Psoas muscle (tissue), 8 donors: ENCODE data around the gene SH2D1B. TPM values are rescaled to one million over a fixed set of nuclear protein-coding genes. Genes with fewer than 3 reads are reported as not detected.

Source experiments
- ATAC-seq, 4 donors: fragments of 200-7000 bp; cut with Tn5 transposase; one replicate each; pipeline ENCODE4 v1.9.1; 2020; ENCODE audit warnings: moderate library complexity in 3 of 4, mild to moderate bottlenecking in 2 of 4
- DNase-seq, 2 donors: peaks; one replicate each; pipeline ENCODE4 v3.0.0-alpha.2; 2020
- H3K27ac ChIP-seq: fragments of 200-600 bp; one replicate; pipeline ENCODE4 v1.8.0; 2022
- H3K27me3 ChIP-seq, 3 donors: fragments of 200-600 bp in 1 of 3; one replicate each; pipeline versions ENCODE4 v1.6.1 to v1.8.0; 2013 to 2022; ENCODE audit warnings: low read length in 2 of 3, mild to moderate bottlenecking in 2 of 3, moderate library complexity in 1 of 3; ENCODE audit not compliant: insufficient read depth in 3 of 3
- H3K36me3 ChIP-seq, 2 donors: fragments of 200-600 bp in 1 of 2; one replicate each; pipeline versions ENCODE4 v1.6.1 to v1.8.0; 2013 to 2022; ENCODE audit warnings: low read depth in 1 of 2, mild to moderate bottlenecking in 1 of 2, moderate library complexity in 1 of 2; ENCODE audit not compliant: insufficient read depth in 1 of 2
- H3K4me1 ChIP-seq: fragments of 200-600 bp; one replicate; pipeline ENCODE4 v1.8.0; 2022
- H3K4me3 ChIP-seq: fragments of 200-600 bp; one replicate; pipeline ENCODE4 v1.8.0; 2022; ENCODE audit warnings: mild to moderate bottlenecking
- H3K9me3 ChIP-seq: fragments of 200-600 bp; one replicate; pipeline ENCODE4 v1.8.0; 2022
- CTCF ChIP-seq: fragments of 200-600 bp; IDR thresholded peaks from one replicate; pipeline ENCODE4 v1.8.0; 2022; ENCODE audit warnings: antibody characterized with exemption
- WGBS, 3 donors: extraction: QIAGEN DNeasy Blood & Tissue Kit; methylation state at CpG; one replicate each; pipeline versions ENCODE4 v1.1.6 to v1.1.7; 2013; 5-methylcytosine and 5-hydroxymethylcytosine counted together
- intact Hi-C, 2 donors: fragments of 100-400 bp; cut with DNase I; formaldehyde crosslinking; loops; one replicate each; pipeline versions ENCODE4 v1.11.0 to v1.14.2; 2022
- polyA plus RNA-seq, 3 donors: library from polyadenylated mRNA; stranded (reverse); fragments of 200-250 nt; gene quantifications; one replicate each; pipeline ENCODE4 v1.2.3, GENCODE V29; 2013
- total RNA-seq, 4 donors: library from RNA; stranded (reverse); fragmentation: NEBNext Ultra II Directional in 2 of 4; extraction: Animal tissue kit (Norgen Biotek cat#: 25700) in 2 of 4; gene quantifications; one replicate each; pipeline versions ENCODE4 v1.2.1 to v1.2.4, GENCODE V29; 2021 to 2023
- donor health status: healthy with polysubstance abuse.
- donor health status: DM: no; HTN: no; CAD: no; lungs with moderate emphysema.
- donor health status: Bipolar disorder and iron deficiency.
- donor health status: healthy.
- donor health status: DM: yes; HTN: yes; CAD: no.
- donor health status: DM: no; HTN: no; CAD: no.
- donor health status: DM: no; HTN: no; CAD: no.
- donor health status: DM: yes; HTN: yes; CAD: no.

Gene SH2D1B
- total and polyA plus RNA-seq, 7 donors = 0.12 to 4.0 (median 1.2) TPM

GRCh38 chr1:162388615-162389014 is 23.3 kb downstream of the SH2D1B start:
- intact Hi-C loops = no loop called here
- no peaks in the 10 kb centered on the region for H3K4me1 ChIP-seq
- no peak for DNase-seq
- H3K9me3 ChIP-seq = no peaks in the 10 kb centered on the region
- no peaks in the 10 kb centered on the region for H3K36me3 ChIP-seq
- no peak for TF ChIP-seq CTCF
- H3K27ac ChIP-seq = no peak overlapping the region
- peak in 2 of 4 donors; percentile 27 to 48 for ATAC-seq
- no peak overlapping the region for H3K4me3 ChIP-seq
- H3K27me3 ChIP-seq = peaks cover 0 to 14% (median 2%) of the 10 kb centered on the region in 3 donors
- 82 to 89% (median 85%) methylated on average over 5 of the region's 5 CpGs for WGBS, 3 donors

- Histone ChIP-seq H3K4me3 (no peak overlapping the region), H3K27me3 (peaks cover 0 to 14% (median 2%) of the 10 kb centered on the region in 3 donors), H3K9me3 (no peaks in the 10 kb centered on the region), H3K36me3 (no peaks in the 10 kb centered on the region), H3K27ac (no peak overlapping the region), H3K4me1 (no peaks in the 10 kb centered on the region)
- no peak for DNase-seq
- ATAC-seq = no peak
- TF ChIP-seq CTCF = no peak
- WGBS, 3 donors = 82 to 87% (median 85%) methylated on average over 8 of the region's 8 CpGs
- intact Hi-C loops = no loop called here
These were observed 23.8 kb downstream of the SH2D1B start for GRCh38 chr1:162388083-162388594.

- ATAC-seq (no peak), DNase-seq (no peak)
- no peaks in the 10 kb centered on the region for H3K36me3 ChIP-seq
- no peak overlapping the region for H3K4me3 ChIP-seq
- no peak for TF ChIP-seq CTCF
- 64 to 66% (median 66%) methylated on average over 20 of the region's 20 CpGs for WGBS, 3 donors
- H3K4me1 ChIP-seq = no peaks in the 10 kb centered on the region
- H3K9me3 ChIP-seq = no peaks in the 10 kb centered on the region
- intact Hi-C loops = no loop called here
- peaks cover 0 to 14% (median 2%) of the 10 kb centered on the region in 3 donors for H3K27me3 ChIP-seq
- no peak overlapping the region for H3K27ac ChIP-seq
These were observed 24.5 kb downstream of the SH2D1B start for GRCh38 chr1:162387226-162388082.

- no peak overlapping the region for H3K4me3 ChIP-seq
- intact Hi-C loops = no loop called here
These were observed 25.4 kb downstream of the SH2D1B start for GRCh38 chr1:162386292-162387225.

More at GRCh38 chr1:162386292-162387225, 25.4 kb downstream of the SH2D1B start:
- ATAC-seq (no peak), DNase-seq (no peak)
- Histone ChIP-seq H3K27me3 (peaks cover 0 to 11% (median 2%) of the 10 kb centered on the region in 3 donors), H3K36me3 (no peaks in the 10 kb centered on the region), H3K4me1 (no peaks in the 10 kb centered on the region), H3K27ac (no peak overlapping the region), H3K9me3 (no peaks in the 10 kb centered on the region)
- no peak for TF ChIP-seq CTCF
- WGBS, 3 donors = 79 to 88% (median 84%) methylated on average over 8 of the region's 8 CpGs
